Measurements from ENCODE around the gene ZMYND11.
A peak's percentile ranks its signal among the peaks of the same experiment; 100 is the strongest.

Gene ZMYND11

DNA sequence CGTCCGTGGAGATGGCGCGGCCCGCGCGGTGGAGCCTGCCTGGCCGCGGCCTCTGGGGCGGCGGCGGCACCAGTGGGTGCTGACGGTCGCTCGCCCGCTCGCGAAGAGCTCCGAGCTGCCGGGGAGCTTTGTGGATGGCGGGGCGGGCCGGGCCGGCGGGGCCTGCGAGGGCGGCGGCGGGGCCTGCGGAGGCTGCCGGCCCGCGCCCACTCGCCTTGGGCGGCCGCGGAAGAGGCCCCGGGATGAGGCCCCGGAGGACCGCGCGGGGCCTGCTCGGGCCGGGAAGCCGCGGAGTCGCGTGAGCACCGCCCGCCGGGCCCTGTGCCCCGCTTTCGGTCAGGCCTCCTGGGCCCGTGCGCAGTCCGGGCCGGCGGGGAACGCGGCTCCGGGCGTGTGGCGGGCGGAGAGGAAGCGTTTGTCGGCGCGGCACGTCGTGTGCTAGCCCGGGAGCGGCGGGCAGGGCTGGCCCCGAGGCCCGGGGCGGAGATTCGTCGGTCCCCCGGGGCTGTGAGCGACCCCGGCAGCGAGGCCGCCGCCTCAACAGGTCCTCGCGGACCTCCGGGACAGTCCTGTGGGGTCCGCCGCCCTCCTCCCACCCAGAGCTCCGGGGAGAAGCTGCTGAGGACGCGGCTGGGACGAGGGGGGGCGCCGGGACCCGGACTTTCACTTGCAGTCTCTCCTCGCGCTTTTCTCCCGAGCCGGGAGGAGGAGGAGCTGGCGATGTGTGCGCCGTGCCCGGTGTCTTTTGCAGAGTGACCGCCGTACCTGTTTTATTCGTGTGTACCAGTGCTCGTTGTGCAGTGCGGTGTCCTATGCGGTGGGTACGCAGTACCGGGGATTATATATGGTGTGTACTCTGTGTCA, 578 bp downstream of the ZMYND11 start (continued):
- peak; percentile 44; the same call in 1 of the 2 replicates for TF ChIP-seq ZNF660 (tag by site-specific recombination; IDR thresholded peaks at IDR 0.05)
- peak; percentile 88 for TF ChIP-seq PRDM1 (tag by site-specific recombination; IDR thresholded peaks at IDR 0.05)
- TF ChIP-seq, protein P1, sequence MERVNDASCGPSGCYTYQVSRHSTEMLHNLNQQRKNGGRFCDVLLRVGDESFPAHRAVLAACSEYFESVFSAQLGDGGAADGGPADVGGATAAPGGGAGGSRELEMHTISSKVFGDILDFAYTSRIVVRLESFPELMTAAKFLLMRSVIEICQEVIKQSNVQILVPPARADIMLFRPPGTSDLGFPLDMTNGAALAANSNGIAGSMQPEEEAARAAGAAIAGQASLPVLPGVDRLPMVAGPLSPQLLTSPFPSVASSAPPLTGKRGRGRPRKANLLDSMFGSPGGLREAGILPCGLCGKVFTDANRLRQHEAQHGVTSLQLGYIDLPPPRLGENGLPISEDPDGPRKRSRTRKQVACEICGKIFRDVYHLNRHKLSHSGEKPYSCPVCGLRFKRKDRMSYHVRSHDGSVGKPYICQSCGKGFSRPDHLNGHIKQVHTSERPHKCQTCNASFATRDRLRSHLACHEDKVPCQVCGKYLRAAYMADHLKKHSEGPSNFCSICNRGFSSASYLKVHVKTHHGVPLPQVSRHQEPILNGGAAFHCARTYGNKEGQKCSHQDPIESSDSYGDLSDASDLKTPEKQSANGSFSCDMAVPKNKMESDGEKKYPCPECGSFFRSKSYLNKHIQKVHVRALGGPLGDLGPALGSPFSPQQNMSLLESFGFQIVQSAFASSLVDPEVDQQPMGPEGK (tag by site-specific recombination; IDR thresholded peaks at IDR 0.05): peak; percentile 64
- peak; percentile 73 for TF ChIP-seq ZEB2 (tag by site-specific recombination; IDR thresholded peaks at IDR 0.05)
- 0 out of 2 replicates have a peak, but pooled peaks have one; percentile 14 for TF ChIP-seq ZNF629 (tag by site-specific recombination; IDR thresholded peaks at IDR 0.05)
- TF ChIP-seq RBAK (tag by site-specific recombination; IDR thresholded peaks at IDR 0.05): no peak
- TF ChIP-seq ZNF214 (tag by site-specific recombination; IDR thresholded peaks at IDR 0.05; ENCODE audit: borderline replicate concordance): no peak
- TF ChIP-seq ZNF274 (IDR thresholded peaks at IDR 0.05; ENCODE audit: low read length): no peak
- no peak for TF ChIP-seq ZNF274 (tag by site-specific recombination; IDR thresholded peaks at IDR 0.05; ENCODE audit: borderline replicate concordance)
- peak; percentile 98 for TF ChIP-seq ZBTB20 (tag by site-specific recombination; IDR thresholded peaks at IDR 0.05)
- TF ChIP-seq ZBTB8A (tag by site-specific recombination; IDR thresholded peaks at IDR 0.05): 0 out of 2 replicates have a peak, but pooled peaks have one; percentile 34
- TF ChIP-seq ZNF341 (tag by site-specific recombination; IDR thresholded peaks at IDR 0.05; ENCODE audit: low read depth): peak; percentile 72
- TF ChIP-seq, protein P2, sequence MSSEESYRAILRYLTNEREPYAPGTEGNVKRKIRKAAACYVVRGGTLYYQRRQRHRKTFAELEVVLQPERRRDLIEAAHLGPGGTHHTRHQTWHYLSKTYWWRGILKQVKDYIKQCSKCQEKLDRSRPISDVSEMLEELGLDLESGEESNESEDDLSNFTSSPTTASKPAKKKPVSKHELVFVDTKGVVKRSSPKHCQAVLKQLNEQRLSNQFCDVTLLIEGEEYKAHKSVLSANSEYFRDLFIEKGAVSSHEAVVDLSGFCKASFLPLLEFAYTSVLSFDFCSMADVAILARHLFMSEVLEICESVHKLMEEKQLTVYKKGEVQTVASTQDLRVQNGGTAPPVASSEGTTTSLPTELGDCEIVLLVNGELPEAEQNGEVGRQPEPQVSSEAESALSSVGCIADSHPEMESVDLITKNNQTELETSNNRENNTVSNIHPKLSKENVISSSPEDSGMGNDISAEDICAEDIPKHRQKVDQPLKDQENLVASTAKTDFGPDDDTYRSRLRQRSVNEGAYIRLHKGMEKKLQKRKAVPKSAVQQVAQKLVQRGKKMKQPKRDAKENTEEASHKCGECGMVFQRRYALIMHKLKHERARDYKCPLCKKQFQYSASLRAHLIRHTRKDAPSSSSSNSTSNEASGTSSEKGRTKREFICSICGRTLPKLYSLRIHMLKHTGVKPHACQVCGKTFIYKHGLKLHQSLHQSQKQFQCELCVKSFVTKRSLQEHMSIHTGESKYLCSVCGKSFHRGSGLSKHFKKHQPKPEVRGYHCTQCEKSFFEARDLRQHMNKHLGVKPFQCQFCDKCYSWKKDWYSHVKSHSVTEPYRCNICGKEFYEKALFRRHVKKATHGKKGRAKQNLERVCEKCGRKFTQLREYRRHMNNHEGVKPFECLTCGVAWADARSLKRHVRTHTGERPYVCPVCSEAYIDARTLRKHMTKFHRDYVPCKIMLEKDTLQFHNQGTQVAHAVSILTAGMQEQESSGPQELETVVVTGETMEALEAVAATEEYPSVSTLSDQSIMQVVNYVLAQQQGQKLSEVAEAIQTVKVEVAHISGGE (tag by site-specific recombination; conservative IDR thresholded peaks at IDR 0.05; ENCODE audit: low read depth): 0 out of 2 replicates have a peak, but pooled peaks have one; percentile 14
- peak; percentile 91 for TF ChIP-seq ZNF335 (tag by site-specific recombination; conservative IDR thresholded peaks at IDR 0.05)
- TF ChIP-seq, protein P3, sequence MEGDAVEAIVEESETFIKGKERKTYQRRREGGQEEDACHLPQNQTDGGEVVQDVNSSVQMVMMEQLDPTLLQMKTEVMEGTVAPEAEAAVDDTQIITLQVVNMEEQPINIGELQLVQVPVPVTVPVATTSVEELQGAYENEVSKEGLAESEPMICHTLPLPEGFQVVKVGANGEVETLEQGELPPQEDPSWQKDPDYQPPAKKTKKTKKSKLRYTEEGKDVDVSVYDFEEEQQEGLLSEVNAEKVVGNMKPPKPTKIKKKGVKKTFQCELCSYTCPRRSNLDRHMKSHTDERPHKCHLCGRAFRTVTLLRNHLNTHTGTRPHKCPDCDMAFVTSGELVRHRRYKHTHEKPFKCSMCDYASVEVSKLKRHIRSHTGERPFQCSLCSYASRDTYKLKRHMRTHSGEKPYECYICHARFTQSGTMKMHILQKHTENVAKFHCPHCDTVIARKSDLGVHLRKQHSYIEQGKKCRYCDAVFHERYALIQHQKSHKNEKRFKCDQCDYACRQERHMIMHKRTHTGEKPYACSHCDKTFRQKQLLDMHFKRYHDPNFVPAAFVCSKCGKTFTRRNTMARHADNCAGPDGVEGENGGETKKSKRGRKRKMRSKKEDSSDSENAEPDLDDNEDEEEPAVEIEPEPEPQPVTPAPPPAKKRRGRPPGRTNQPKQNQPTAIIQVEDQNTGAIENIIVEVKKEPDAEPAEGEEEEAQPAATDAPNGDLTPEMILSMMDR (tag by site-specific recombination; IDR thresholded peaks at IDR 0.05): peak; percentile 52
- no peak for TF ChIP-seq ZNF248 (tag by site-specific recombination; IDR thresholded peaks at IDR 0.05)
- TF ChIP-seq ZNF19 (tag by site-specific recombination; IDR thresholded peaks at IDR 0.05; ENCODE audit: low read depth): no peak
- TF ChIP-seq ZNF600 (tag by site-specific recombination; IDR thresholded peaks at IDR 0.05): peak; percentile 88
- TF ChIP-seq, protein P4, sequence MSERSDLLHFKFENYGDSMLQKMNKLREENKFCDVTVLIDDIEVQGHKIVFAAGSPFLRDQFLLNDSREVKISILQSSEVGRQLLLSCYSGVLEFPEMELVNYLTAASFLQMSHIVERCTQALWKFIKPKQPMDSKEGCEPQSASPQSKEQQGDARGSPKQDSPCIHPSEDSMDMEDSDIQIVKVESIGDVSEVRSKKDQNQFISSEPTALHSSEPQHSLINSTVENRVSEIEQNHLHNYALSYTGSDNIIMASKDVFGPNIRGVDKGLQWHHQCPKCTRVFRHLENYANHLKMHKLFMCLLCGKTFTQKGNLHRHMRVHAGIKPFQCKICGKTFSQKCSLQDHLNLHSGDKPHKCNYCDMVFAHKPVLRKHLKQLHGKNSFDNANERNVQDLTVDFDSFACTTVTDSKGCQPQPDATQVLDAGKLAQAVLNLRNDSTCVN (tag by site-specific recombination; optimal IDR thresholded peaks at IDR 0.05): peak; percentile 83
- TF ChIP-seq, protein P5, sequence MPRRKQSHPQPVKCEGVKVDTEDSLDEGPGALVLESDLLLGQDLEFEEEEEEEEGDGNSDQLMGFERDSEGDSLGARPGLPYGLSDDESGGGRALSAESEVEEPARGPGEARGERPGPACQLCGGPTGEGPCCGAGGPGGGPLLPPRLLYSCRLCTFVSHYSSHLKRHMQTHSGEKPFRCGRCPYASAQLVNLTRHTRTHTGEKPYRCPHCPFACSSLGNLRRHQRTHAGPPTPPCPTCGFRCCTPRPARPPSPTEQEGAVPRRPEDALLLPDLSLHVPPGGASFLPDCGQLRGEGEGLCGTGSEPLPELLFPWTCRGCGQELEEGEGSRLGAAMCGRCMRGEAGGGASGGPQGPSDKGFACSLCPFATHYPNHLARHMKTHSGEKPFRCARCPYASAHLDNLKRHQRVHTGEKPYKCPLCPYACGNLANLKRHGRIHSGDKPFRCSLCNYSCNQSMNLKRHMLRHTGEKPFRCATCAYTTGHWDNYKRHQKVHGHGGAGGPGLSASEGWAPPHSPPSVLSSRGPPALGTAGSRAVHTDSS (tag by site-specific recombination; IDR thresholded peaks at IDR 0.05): peak; percentile 22; the same call in 1 of the 2 replicates
- no peak for TF ChIP-seq ZNF610 (tag by site-specific recombination; IDR thresholded peaks at IDR 0.05; ENCODE audit: borderline replicate concordance)
- no peak for TF ChIP-seq YY2 (tag by site-specific recombination; IDR thresholded peaks at IDR 0.05)
- no peak for TF ChIP-seq ZFP41 (tag by site-specific recombination; IDR thresholded peaks at IDR 0.05; ENCODE audit: borderline replicate concordance)
- TF ChIP-seq ZSCAN30 (tag by site-specific recombination; IDR thresholded peaks at IDR 0.05): peak; percentile 69
- TF ChIP-seq ZNF501 (tag by site-specific recombination; IDR thresholded peaks at IDR 0.05): no peak
- no peak for TF ChIP-seq ZNF266 (tag by site-specific recombination; IDR thresholded peaks at IDR 0.05; ENCODE audit: low read depth)
- peak; percentile 88 for TF ChIP-seq GLIS2 (tag by site-specific recombination; IDR thresholded peaks at IDR 0.05)
- TF ChIP-seq ZNF654 (tag by site-specific recombination; IDR thresholded peaks at IDR 0.05; ENCODE audit: low read depth): no peak
- peak; percentile 64; the same call in 1 of the 2 replicates for TF ChIP-seq ZNF2 (tag by site-specific recombination; IDR thresholded peaks at IDR 0.05)
